Suprapubic skin (tissue), 4 donors: ENCODE data around the gene WDR33.

Source experiments
- CTCF ChIP-seq, 2 donors: fragments of 200-600 bp in 1 of 2; fragments of 450-650 bp in 1 of 2; sonication (generic) in 1 of 2; IDR thresholded peaks; one replicate each; pipeline ENCODE4 v1.5.1; 2016 to 2019; ENCODE audit warnings: antibody characterized with exemption in 2 of 2, mild to moderate bottlenecking in 1 of 2, moderate library complexity in 1 of 2
- POLR2A ChIP-seq, 2 donors: fragments of 450-650 bp; IDR thresholded peaks; one replicate each; pipeline ENCODE4 v1.6.1; 2017; ENCODE audit warnings: antibody characterized with exemption in 2 of 2, mild to moderate bottlenecking in 2 of 2, moderate library complexity in 2 of 2
- POLR2AphosphoS5 ChIP-seq, 3 donors: sonication (generic); formaldehyde crosslinking; IDR thresholded peaks; one replicate each; pipeline ENCODE4 v1.6.1; 2017; ENCODE audit warnings: antibody characterized with exemption in 3 of 3

GRCh38 chr2:127810619-127811396, at the start of gene WDR33:
- TF ChIP-seq CTCF (IDR thresholded peaks at IDR 0.05) = peak in 1 of 2 donors; percentile 9
- peak in 2 of 3 donors; percentile 29 to 62 for TF ChIP-seq POLR2AphosphoS5 (IDR thresholded peaks at IDR 0.05)
- peak; percentile 14 to 86 for TF ChIP-seq POLR2A (IDR thresholded peaks at IDR 0.05)
